Measurements from ENCODE around the gene FKBP15.
"Not testable (repeated sequence)": the region's sequence is repeated elsewhere in the genome, so short reads cannot be mapped to it uniquely, and the experiment has no call there.

FKBP15 gene, protein sequence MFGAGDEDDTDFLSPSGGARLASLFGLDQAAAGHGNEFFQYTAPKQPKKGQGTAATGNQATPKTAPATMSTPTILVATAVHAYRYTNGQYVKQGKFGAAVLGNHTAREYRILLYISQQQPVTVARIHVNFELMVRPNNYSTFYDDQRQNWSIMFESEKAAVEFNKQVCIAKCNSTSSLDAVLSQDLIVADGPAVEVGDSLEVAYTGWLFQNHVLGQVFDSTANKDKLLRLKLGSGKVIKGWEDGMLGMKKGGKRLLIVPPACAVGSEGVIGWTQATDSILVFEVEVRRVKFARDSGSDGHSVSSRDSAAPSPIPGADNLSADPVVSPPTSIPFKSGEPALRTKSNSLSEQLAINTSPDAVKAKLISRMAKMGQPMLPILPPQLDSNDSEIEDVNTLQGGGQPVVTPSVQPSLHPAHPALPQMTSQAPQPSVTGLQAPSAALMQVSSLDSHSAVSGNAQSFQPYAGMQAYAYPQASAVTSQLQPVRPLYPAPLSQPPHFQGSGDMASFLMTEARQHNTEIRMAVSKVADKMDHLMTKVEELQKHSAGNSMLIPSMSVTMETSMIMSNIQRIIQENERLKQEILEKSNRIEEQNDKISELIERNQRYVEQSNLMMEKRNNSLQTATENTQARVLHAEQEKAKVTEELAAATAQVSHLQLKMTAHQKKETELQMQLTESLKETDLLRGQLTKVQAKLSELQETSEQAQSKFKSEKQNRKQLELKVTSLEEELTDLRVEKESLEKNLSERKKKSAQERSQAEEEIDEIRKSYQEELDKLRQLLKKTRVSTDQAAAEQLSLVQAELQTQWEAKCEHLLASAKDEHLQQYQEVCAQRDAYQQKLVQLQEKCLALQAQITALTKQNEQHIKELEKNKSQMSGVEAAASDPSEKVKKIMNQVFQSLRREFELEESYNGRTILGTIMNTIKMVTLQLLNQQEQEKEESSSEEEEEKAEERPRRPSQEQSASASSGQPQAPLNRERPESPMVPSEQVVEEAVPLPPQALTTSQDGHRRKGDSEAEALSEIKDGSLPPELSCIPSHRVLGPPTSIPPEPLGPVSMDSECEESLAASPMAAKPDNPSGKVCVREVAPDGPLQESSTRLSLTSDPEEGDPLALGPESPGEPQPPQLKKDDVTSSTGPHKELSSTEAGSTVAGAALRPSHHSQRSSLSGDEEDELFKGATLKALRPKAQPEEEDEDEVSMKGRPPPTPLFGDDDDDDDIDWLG

DNA sequence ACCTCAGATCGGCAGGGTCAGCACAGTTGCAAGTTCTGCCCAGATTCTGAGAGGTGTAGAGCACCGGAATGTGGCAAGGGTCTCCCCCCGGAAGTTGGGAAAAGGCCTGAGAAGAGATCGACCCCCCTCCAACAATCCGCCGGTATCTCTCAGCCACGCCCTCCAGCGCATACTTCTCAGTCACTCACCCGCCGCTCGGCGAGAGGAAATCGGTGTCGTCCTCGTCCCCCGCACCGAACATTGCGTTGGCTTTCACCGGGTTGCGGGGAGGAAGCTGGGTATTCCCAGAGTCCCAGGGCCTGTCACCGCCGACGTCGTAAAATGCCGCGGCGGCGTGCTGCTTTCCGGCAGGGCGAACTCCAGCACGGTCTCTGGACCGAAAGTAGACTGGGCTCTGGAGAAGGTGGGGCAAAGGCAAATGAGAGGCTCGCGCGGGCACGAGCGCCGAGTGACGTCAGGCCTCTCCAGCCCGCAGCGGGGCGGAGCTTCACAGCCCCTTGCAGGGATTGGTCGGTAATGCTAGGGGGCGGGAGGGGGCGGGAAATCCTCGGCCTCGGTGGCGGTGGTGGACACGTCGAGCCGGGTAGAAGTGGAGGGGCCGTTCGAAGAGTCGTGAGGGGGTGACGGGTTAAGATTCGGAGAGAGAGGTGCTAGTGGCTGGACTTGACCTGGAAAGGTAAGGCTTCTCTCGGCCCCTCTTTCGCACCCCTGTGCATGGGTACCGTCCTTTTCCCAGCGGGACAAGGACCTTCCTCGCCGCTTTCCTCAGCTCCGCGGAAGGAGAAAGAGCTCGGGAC is at the start of gene FKBP15, which contains the start of gene SLC31A1:
TSS of gene FKBP15 (minus strand) at position 275 of the 797 bp plus-strand sequence. CDS start at position 241, 34 bp downstream.
TSS of gene SLC31A1 (plus strand) at position 542 of the 797 bp plus-strand sequence. CDS start 34,605 bp downstream, outside the sequence.
- DNase-seq, result peak; percentile 95

DNA sequence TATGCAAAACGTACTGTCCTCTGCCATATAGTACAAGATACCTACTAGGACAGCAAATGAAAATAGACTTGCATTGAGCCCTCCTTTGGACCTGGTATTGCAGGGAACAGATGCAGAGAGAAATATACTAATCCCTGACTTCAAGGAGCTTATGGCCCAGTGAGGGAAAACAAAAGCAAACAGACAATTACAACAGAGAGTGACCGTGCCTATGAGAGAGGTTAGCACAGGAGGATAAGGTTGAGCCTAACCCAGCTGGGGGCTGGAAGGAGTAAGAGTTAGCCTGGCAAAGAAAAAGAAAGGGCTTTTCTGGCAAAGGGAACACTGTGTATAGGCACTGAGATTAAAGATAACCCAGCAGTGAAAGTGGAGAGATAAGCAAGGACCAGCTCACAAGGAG is 48.8 kb upstream of the FKBP15 start:
- DNase-seq, result no peak

DNA sequence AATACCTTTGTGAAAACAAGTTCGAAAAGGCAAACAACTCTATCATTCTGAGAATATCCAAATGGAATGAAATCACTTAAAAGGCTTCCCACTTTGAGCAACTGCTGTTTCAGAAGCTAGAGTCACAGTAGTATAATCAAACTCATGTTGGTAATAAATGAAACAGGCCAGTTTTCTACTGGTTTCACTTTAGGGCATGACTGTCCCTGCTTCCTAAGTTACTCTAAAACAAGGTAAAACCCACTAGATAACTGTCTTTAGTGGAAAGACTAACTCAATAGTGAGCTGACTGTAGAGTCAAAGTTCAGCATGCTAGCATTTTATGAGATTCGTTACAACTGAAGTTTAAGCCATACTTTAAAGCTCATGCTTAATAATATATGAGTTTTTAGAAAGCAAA is 48.3 kb upstream of the FKBP15 start:
- no peak for DNase-seq

DNA sequence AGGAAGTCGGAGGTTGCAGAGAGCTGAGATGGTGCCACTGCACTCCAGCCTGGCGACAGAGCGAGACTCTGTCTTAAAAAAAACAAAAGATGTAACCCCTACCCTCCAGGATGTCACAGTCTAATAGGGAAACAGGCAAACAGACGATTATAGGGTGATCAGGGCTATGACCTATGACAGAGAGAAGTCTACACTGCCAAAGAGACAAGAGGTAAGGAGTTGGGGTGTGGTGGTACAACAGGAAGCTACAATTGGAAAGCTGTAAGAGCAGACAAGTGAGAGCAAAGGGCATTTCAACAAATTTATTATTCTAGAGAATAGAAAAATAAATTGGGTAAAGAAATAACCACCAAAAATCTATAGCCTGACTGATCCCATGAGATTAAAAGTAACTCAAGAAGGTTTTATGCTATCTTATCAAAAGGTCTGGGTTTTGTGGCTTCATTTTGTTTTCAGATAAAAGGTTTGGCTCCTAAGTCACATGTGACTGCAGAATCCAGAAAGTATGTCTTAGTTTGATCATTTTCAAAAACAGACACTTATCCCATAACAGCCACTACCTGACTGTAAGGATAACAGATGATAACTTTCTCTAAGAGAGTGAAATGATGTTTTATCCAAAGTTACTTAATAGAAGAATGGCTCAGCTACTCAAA is 47.0 kb upstream of the FKBP15 start:
- no peak for DNase-seq

DNA sequence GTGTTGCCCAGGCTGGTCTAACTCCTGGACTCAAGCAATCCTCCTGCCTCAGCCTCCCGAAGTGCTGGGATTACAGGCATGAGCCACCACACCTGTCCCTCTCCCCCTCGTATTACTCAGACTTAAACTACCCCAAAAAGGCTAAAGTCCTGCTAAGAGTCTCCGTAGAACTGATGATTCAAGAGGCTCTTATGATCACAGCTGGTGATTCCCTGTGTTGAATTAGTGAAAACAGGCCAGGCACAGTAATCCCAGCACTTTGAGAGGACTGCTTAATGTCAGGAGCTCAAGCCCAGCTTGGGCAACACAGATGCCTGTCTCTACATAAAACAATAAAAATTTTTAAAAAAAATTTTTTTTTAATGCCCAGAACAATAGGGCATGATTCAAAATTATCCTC is 45.1 kb upstream of the FKBP15 start:
- DNase-seq, result no peak

DNA sequence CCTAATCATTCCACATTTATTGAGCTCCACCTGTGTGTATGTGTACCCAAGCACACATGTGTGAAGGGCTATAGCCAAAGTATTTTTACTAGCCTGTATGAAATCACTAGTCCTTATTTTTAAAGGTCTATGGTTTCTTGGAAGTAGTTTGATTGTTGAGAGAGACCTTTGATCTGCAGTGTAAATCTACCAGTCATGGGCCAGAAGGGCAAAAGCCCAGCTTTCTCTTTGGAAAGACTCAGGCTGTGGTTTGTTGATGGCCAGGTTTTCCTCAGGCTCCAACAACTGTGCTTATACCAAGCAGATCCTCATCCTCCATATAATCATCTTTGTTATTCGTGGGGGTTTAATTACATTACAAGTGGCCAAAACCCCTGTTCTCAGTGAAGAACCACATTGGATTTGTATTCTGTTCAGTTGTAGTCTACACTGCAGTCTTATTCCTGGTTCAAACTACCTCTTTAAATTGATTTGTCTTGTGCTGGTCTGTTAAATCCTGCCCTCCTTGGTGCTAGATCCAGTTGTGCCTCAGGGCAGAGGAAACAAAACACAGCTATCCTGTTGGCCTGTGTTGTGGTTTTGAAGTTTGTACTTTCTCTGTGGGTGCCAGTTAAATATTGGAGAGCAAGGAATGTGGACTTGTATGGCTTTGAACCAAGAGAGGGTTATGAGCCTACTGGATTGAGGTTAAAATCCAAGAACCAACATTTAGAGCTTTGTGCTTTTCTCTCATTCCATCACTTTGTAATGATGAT is 41.0 kb upstream of the FKBP15 start:
- DNase-seq, result no peak

DNA sequence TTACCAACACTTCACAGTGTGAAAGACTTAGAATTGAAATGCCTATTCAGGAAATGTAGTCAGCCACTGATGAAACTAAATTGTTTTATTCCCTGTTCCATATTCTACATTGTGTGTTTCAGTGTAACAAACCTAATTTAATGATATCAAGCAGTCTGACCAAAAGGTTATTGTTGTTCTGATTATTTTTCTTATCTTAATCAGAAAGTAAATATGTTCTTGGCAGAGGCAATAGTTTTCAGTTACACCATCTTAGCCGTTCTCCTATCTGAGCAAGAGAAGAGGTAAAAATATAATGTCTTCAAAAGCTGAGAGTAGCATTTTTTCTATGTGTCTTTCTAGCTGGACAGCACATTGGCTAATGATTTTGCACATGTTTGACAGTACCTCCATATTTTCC is 37.2 kb upstream of the FKBP15 start:
- no peak for DNase-seq

DNA sequence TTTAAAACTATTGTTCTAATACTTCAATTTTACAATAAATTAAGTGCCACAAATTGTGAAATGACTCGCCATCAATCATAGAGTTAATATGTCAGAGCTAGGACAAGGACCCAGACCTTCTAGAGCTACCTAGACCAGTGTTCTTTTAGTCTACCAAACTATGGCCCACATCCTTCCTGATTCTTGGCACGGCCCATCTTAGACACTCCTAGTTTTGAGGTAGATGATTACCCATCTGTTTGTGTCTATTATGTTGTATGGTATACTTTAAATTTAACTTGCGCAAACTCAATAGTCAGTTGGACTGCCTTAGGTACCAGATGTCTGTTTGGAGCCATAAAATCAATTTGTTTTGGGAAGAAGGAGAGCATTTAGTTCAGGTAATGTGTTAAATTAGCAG is 36.8 kb upstream of the FKBP15 start:
- DNase-seq, result no peak

DNA sequence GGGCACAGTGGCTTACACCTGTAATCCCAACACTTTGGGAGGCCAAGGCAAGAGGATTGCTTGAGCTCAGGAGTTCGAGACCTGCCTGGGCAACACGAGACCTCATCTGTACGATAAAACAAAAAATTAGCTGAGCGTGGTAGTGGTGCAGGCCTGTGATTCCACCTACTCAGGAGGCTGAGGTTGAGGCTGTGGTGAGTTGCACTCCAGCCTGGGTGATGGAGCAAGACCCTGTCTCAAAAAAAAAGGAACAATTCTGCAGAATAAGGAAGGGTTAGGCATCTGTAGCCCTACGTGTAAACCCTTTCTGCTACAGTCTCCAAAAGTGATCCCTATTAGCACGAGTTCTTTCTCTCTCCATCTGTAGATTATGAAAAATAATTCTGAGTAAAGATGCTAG is 34.4 kb upstream of the FKBP15 start:
- no peak for DNase-seq

DNA sequence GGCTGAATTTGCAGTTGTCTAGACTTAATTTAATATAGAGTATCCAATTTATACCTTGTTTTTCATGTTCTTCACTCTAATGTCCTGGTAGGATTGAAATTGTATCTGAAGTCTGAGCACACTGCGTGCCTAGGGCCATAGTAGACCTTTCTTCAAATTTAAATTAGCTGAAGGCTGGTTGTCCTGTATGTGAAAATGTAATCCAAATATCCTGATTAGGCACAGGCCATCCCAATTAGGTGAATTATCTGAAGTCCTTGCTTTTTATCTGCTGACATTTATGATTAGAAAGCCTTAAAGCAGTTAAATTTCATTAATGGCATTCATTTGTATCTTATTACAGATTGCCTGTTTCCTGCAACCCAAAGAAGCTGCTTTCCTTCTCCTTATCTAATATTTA is 33.9 kb upstream of the FKBP15 start:
- no peak for DNase-seq

DNA sequence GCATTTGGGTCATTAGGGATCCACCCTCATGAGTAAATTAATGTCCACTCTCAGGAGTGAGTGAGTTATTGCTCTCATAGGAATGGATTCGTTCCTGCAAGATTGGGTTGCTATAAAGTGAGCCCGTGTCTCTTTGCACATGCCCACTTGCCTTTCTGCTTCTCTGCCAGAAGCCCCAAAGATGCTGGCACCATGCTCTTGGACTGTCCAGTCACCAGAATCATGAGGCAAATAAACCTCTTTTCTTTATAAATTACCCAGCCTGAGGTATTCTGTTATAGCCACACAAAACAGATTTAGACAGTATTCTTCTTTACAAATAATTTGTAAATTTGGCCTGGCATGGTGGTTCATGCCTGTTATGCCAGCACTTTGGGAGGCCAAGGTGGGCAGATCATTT is 29.7 kb upstream of the FKBP15 start:
- no peak for DNase-seq

DNA sequence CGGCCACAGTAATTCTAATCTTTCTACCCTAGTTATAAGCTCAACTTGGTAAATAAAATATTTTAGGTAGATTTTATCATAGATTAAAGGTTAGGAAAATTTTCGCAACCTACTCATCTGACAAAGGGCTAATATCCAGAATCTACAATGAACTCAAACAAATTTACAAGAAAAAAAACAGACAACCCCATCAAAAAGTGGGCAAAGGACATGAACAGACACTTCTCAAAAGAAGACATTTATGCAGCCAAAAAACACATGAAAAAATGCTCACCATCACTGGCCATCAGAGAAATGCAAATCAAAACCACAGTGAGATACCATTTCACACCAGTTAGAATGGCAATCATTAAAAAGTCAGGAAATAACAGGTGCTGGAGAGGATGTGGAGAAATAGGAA is 28.6 kb upstream of the FKBP15 start:
- not testable (repeated sequence) for DNase-seq

DNA sequence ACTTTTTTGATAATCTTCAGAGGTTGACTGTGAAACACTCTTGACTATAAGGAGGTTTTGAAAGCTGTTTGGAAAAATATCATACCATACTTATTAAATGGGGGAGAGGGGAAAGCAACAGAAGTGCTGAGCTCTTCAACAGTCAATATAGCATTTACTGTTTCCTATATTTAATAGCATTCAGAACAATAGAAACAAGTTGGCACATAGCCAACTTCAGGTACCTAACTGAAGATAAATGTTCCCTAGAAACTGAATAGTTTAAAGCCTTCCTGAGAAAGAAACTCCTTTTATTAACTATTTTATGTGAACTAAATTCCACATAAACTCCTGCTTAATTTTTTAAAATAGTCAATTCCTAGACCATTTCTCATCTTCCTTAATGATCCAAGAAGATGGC is 26.6 kb upstream of the FKBP15 start:
- no peak for DNase-seq

DNA sequence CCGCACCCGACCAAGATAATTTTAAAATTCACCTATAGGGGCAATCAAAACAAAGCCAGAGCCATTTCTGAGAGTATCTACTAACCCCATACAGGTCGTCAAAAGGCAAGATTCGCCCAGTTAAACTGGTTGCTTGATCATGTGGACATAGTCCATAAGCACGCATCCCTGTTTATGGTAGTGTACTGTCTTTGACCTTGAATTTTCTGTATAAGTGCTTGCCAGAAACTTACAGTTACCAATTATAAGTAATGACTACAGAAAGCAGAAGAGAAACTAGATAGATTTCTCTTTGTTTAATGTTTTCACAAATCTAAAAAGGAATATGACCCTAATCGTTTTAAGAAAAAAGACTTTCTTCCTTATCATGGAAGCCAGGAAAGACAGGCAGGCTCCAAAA is 25.9 kb upstream of the FKBP15 start:
- DNase-seq, result no peak

DNA sequence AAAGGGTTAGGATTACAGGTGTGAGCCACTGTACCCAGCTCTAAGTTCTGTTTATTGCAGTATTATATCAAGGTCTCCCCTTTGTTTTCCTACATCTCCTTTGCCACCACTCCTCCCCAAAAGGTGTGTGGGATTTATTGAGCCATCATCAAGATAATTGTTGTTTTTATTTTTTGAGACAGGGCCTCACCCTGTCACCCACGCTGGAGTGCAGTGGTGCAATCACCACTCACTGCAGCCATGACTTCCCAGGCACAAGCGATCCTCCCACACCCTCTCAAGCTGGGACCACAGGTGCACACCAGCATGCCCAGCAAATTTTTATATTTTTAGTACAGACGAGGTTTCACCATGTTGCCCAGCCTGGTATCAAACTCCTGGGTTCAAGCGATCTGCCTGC is 24.8 kb upstream of the FKBP15 start:
- no peak for DNase-seq

DNA sequence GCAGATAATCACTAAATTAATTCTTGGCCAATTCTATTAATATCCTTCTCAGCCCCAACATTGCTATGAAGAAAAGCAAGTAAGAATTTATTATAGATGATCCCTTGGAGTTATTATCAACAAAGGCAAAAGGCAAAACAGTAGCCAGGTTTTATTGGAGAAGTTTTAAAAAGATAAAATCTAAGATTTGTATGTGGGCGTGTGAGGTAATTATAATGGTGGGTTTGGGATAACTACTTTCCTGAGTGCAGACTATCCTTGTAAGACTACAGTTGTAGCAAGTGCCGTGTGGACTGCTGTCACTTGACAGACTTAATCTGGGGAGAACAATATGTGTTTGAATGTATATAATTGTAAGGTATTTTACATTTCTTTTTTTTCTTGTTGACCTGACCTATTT is 23.5 kb upstream of the FKBP15 start:
- no peak for DNase-seq

DNA sequence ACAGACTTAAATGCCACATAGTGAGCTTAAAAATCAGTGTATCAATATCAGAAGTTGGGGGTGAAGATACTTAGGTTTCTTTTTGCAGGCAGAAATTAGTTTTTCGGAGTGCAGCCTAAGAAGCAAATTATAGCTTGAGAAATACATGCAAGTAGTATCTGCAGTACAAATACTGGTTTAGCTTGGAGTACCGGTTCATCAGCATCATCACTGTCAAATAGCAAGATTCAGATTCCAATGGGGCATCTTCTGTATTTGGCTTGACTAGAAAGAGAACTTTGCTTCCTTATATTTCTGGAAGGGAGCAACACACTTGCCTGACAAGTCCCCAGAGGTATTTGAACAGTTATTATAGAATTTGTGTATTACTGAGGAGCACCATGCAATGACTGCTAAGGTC is 20.1 kb upstream of the FKBP15 start:
- DNase-seq, result no peak

DNA sequence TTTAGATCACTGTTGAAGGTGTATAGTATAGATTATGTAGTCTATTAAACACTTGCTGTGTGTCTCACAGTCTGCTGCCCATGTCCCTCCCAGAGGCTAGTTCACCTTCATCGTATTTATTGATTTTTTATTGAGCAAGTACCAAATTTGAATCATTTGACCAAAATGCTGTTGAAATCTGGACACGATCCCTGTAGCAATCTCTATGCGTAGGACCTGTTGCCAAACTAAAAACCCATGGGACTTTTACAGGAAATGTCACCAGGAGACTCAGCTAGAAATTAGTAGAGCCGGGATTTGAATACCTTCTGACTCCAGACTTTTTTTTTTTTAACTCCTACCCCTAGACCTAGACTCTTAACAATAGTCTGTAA is 17.8 kb upstream of the FKBP15 start:
- no peak for DNase-seq

DNA sequence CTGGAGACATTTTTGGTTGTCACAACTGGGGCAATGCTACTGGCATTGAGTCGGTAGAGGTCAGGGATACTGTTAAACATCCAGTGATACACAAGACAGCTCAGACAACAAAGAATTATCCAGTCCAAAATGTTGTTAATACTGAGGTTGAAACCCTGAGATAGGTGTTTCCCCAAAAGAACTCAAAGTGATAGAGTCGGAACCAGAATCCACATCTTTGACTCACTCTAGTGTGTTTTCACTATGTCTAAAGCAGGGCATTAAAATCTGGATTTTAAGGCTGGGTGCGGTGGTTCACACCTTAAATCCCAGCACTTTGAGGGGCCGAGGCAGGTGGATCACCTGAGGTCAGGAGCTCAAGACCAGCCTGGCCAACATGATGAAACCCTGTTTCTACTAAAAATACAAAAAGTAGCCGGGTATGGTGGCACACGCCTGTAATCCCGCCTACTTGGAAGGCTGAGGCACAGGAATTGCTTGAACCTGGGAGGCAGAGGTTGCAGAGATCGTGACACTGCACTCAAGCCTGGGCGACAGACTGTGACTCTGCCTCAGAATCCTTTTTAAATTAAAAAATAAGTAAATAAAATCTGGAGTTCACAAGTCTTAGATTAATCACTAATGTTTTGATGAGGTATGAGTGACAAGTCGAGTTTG is 17.3 kb upstream of the FKBP15 start:
- no peak for DNase-seq

DNA sequence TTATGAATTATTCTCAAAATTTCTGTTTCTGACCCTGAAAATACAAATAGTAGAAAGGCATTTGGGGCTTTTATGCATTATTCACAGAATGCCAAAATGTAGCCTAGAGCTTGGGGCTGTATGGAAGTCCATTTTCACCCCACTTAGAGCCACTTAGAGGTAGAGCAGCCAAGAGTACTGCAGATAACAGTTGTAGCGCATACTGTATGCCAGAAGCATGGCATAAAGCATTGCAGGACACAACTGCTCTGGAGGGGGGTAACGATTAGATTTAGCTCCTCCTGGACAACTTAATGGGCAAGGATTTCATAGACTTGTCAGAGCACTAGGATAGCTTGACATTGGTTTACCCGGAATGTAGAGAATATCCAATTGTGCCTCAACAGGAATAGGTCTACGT is 15.9 kb upstream of the FKBP15 start:
- DNase-seq, result no peak
